Measurements from ENCODE around the gene CDHR5.

GRCh38 chr11:656866-657265 is 32.1 kb upstream of the CDHR5 start:
- TF ChIP-seq CTCF (IDR thresholded peaks at IDR 0.05; ENCODE audit: poor library complexity) (no peak), EZH2 (IDR thresholded peaks at IDR 0.05; ENCODE audit: borderline replicate concordance) (no peak), EZH2phosphoT487 (IDR thresholded peaks at IDR 0.05; ENCODE audit: low read depth, severe bottlenecking, unreplicated experiment) (no peak)
